ENCODE results near the gene TRAF7.

DNA sequence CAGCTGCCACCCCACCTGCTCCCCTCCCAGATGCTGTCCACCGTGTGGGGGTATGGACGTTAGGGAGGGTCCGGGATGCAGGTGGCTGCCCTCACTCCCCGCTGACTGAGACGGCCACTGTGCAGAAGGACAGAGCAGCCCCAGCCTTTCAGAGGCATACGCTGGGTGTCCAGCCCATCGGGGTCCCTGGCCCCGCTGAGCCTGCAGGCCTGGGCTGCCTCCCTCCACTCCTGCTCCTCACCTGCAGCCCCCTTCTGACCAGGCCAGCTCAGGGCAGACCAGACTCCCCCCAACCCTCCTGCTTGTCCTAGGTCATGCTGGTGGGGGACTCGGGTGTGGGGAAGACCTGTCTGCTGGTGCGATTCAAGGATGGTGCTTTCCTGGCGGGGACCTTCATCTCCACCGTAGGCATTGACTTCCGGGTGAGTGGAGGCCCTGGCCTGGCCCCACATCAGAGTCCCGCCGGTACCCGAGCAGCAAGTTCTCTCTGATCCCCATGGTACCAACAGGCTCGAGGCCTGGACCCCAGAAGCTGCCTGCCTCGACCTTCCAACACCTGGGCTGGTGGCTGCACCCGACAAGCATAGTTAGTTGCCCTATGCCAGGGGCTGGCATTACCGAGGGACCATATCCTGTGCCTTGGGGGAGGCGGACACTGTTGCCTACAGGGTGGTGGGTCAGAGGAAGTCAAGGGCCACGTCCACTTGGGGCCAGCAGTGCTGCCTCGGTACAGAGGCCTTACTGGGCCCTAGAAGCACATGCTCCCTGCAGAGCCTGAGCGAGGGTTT, 5.8 kb upstream of the TRAF7 start:
- TF ChIP-seq, protein P1, sequence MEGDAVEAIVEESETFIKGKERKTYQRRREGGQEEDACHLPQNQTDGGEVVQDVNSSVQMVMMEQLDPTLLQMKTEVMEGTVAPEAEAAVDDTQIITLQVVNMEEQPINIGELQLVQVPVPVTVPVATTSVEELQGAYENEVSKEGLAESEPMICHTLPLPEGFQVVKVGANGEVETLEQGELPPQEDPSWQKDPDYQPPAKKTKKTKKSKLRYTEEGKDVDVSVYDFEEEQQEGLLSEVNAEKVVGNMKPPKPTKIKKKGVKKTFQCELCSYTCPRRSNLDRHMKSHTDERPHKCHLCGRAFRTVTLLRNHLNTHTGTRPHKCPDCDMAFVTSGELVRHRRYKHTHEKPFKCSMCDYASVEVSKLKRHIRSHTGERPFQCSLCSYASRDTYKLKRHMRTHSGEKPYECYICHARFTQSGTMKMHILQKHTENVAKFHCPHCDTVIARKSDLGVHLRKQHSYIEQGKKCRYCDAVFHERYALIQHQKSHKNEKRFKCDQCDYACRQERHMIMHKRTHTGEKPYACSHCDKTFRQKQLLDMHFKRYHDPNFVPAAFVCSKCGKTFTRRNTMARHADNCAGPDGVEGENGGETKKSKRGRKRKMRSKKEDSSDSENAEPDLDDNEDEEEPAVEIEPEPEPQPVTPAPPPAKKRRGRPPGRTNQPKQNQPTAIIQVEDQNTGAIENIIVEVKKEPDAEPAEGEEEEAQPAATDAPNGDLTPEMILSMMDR (IDR thresholded peaks at IDR 0.05; ENCODE audit: insufficient read depth, low read length, poor library complexity, severe bottlenecking) = no peak
- TF ChIP-seq EZH2phosphoT487 (conservative IDR thresholded peaks at IDR 0.05; ENCODE audit: low read length) = no peak
